HG02840 (cell line): Measurements from ENCODE around the gene PAEP.
"Not testable (repeated sequence)": the region's sequence is repeated elsewhere in the genome, so short reads cannot be mapped to it uniquely, and the experiment has no call there.

Source experiments
- ATAC-seq: cut with Tn5 transposase; IDR thresholded peaks from one replicate; pipeline ENCODE4 v1.9.1; 2021; ENCODE audit warnings: mild to moderate bottlenecking, moderate library complexity, moderate number of reproducible peaks; ENCODE audit not compliant: unreplicated experiment, low FRiP score

PAEP gene

GRCh38 chr9:135549478-135550343, 11.8 kb upstream of the PAEP start:
- not testable (repeated sequence) for ATAC-seq

DNA sequence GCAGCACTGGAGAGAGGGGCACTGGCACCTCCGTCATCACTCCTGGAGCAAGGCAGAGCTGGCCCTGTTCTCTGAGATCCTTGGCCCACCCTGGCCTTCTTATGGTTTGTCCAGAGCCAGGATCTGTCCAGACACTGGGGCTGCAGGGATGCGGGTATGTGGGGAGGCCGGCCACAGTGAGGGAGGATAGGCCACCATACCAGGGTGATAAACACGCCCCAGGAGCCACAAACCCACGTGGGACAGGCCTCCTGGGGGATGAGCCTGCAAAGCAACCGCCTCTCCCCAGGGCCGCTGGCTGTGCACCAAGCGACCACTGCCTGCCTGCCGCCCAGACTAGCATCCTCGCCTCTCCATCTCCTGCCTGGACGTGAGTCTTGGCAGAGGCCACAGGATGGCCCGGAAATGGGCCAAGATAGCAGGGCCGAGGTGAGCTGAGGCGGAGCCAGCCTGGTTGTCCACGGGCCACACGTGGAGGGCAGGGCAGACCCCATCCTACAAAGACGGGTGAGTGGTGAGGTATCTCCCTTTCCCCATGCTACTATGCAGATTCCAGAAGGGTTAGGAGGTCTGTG, 11.1 kb upstream of the PAEP start:
- ATAC-seq: no peak

DNA sequence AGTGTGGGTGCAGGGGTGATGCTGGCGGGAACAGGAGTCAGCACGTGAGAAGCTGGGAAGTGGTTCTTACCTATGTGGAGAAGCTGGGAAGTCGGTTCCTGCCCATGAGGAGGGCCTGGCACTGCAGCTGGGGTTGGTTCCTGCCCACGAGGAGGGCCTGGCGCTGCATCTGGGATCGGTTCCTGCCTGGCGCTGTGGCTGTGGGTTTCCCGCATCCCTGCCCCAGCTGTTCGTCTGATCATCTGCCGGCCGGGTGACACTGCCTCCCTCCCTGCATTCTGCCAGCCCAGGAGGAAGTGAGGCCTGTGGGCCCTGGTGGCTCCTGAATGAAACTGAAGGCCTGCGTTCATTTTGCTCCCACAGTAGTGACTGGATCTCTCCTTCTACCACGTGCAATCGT, 10.5 kb upstream of the PAEP start:
- no peak for ATAC-seq

- no peak for ATAC-seq
Measured at GRCh38 chr9:135551456-135551855, 10.1 kb upstream of the PAEP start.

DNA sequence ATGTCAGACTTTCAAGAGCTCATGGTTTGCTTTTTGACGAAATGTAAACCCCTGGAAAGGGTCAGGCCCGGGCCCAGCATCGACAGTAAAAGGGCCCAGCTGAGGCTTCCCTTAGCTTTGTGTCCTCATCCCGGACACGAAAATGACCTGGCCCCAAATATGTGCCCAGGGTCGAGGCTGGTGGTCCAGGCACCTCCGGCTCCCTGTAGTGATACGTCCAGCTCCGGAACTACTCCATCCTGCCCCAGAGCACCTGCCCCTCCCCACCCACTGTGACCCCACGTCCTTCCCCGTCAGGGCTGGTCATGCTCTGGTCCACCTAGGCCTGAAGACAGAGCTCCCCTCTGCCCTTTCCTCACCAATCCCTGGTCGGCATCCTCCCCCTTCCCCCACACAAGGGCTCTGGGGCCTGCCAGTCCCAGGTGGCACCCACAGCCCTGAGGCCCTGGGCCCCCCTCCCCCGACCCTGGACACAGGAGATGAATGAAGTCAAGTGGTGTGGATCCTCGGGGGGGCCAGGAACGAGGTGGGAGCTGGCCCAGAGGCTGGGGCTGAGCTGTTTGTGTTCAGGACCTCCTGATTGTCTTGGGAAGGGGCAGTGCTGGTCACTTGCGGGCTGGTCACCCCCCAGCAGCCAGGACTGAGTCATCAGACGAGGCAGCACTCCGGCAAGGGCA, 9.4 kb upstream of the PAEP start:
- ATAC-seq: no peak

- no peak for ATAC-seq
Measured at GRCh38 chr9:135552698-135553171, 8.8 kb upstream of the PAEP start.

- no peak for ATAC-seq
Measured at GRCh38 chr9:135554718-135555117, 6.8 kb upstream of the PAEP start.

- no peak for ATAC-seq
Measured at GRCh38 chr9:135555203-135555602, 6.4 kb upstream of the PAEP start.

GRCh38 chr9:135555910-135556309, 5.6 kb upstream of the PAEP start:
- ATAC-seq: no peak

DNA sequence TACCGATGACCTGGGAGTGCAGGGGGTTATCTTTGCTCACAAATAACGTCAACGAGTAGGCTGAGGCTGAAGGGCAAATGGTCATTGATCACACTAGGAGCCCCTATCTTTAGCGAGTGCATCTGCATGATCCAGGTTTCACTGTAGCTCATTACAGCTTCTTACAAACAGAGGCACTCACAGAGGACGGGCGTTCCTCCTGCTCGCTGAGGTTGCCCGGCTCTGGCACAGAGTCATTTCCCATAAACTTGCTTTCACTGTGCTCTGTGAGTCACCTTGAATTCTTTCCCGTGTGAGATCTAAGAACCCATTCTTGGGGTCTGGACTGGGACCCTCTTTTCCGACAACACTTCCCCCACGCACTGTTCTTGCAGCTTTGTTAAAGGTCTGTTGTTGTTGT, 1.9 kb upstream of the PAEP start:
- ATAC-seq: no peak

DNA sequence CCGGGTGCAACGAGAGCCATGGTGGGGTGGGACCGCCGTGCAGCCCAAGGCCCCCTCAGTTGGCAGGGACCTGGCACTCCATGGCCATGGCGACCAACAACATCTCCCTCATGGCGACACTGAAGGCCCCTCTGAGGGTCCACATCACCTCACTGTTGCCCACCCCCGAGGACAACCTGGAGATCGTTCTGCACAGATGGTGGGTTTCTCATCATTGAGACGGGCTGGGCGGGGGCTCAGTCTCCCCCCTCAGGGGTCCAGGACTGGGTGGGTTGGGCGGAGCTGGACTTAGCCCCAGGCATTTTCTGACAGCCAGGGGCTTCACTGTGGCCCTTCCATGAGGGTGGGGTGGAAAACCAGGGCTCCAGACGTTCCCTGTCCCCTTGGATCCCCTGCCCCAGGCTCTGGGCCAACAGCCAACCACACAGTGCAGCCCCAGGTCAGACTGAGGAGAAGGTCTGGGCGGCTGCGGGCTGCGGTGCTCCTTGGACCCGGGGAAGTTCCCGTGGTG, 734 bp downstream of the PAEP start:
- no peak for ATAC-seq

DNA sequence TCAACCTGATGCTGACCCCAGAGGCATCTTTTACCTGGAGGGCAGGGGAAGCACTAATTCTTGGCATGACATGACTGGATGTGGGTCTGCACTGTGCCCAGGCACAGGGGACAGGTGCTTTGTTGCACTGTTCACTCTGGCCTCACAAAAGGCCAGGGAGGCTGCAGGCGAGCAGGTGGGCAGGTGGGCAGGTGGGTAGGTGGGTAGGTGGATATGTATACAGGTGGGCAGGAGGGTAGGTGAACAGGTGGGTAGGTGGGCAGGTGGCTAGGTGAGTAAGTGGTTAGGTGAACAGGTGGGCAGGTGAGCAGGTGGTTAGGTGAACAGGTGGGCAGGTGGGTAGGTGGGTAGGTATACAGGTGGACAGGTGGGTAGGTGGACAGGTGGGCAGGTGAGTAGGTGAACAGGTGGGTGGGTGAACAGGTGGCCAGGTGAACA, 1.5 kb downstream of the PAEP start:
- ATAC-seq: no peak

GRCh38 chr9:135563858-135564257, 2.3 kb downstream of the PAEP start:
- no peak for ATAC-seq

DNA sequence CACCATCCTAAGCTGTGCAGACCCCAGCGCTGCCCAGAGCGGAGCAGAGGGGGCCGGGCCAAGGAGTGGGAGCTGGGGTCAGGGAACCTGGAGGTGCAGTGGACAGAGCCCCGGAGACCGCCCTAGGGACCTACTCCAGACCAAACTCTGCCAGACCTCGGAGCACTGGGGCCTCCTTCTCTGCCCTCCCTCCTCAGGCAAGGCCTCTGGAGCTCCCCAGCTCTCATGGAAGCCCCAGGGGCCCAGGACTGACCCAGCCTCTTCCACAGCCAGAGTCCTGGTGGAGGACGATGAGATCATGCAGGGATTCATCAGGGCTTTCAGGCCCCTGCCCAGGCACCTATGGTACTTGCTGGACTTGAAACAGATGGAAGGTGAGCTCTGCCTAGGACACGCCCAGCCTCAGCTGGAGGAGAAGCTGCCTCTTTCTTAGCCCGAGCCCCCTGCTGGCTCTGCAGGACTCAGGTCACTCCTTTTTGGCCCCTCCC, 3.6 kb downstream of the PAEP start:
- ATAC-seq: no peak

GRCh38 chr9:135565636-135566035, 4.1 kb downstream of the PAEP start:
- no peak for ATAC-seq

GRCh38 chr9:135566552-135566951, 5.0 kb downstream of the PAEP start:
- ATAC-seq: no peak

DNA sequence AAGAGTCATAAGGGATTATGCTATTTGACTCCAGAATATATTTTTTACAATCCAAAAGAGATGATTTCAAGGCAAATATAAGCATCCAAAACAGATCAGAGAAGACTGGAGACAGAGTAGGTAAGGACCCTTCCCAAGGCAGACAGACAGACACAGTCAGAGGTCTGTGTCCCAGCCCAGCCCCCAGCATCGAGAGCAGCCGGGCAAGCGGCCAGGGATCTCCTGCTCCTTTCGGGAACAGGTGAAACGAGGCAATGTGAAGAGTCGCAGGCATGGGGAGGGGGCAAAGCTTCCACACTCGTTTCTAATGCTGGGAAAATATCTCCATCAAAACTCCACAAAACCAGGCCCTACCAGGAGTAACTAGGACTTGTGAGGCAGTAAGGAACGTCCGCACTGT, 5.8 kb downstream of the PAEP start:
- no peak for ATAC-seq

DNA sequence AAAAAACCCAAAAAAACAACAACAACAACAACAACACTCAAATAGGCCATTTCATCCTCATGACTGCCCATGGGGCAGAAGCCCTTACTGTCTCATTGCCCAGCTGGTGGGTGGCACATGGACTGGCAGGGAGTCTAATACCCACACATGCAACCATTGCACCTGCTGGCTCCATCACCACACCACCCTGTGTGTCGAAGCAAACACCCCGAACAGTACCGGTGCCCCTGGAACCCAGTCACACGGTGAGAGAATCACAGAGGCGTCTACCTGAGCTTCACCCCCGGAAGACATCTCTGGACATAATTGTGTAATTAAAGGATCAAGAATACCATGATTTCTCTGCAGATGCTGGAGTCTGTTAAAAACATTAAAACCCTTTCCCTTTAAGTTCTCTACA, 6.5 kb downstream of the PAEP start:
- ATAC-seq: no peak

DNA sequence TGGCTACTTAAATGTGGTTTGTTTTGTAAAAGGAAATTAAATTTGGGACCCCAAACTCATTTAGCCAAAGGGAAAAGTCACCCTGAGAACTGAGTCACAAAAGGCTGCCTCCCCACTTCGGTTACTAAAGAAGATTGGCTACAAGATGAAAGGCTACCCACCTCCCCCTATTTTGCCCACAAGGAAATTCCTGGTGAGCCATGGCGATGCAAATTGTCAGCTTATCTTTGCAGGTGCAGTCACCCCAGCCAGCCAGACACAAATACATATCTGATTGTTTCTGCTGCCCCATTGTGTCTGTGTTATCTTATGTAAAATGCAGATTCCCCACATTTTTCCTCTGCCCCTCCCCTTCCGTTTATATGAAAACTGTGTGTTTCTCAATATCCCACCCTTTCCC, 8.9 kb downstream of the PAEP start:
- no peak for ATAC-seq

DNA sequence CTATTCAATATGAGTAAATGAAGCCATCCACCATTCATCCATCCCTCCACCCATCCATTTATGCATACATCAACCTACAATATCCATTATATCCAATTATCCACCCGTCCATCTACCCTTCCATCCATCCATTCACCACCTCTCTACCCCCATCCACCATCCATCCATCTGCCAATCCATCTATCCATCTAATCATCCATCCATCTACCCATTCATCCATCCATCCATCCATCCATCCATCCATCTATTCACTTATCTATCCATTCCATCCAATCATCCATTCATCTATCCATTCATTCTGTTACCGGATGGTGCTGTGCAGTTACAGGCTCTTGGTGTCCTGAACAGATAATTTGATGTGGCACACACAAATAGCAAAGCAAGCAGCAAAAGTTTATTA, 10.7 kb downstream of the PAEP start:
- ATAC-seq: no peak

- ATAC-seq: no peak
Measured at GRCh38 chr9:135573124-135573523, 11.6 kb downstream of the PAEP start.
